ENCODE data around the gene CHRD. TPM values are rescaled to one million over a fixed set of nuclear protein-coding genes. Genes with fewer than 3 reads are reported as not detected.

CHRD gene
- total RNA-seq, 1 experiment from 2014 or later: 1.8 TPM

- no peaks in the 10 kb centered on the region for H3K79me1 ChIP-seq (ENCODE audit: insufficient read depth, low read depth, low read length, poor library complexity, severe bottlenecking)
- H4K91ac ChIP-seq (ENCODE audit: insufficient read length, low read depth, low read length): no peak overlapping the region
- no peak overlapping the region for H3K18ac ChIP-seq (ENCODE audit: insufficient read length, low read depth, low read length)
- H2BK120ac ChIP-seq (ENCODE audit: low read depth, low read length, poor library complexity, severe bottlenecking): no peak overlapping the region
- H2BK15ac ChIP-seq (ENCODE audit: low read depth, low read length): no peak overlapping the region
- no peak overlapping the region for H4K5ac ChIP-seq (ENCODE audit: insufficient read length, low read depth, low read length)
- no peak overlapping the region for H3K4me2 ChIP-seq (ENCODE audit: insufficient read depth, insufficient read length, low read length)
- no peak overlapping the region for H2AK5ac ChIP-seq (ENCODE audit: insufficient read length, low read length)
- H3K23ac ChIP-seq (ENCODE audit: insufficient read length, low read depth, low read length): no peak overlapping the region
- no peak overlapping the region for H2BK12ac ChIP-seq (ENCODE audit: insufficient read length, low read depth, low read length)
- H4K20me1 ChIP-seq (ENCODE audit: control insufficient read depth, insufficient read depth, insufficient read length): peaks cover 2% of the 10 kb centered on the region
- 0 out of 5 replicates have a peak overlapping the region, but pooled peaks of 1 of the 2 experiments have one; percentile 1 for H3K4me3 Mint-ChIP-seq
- H2AFZ ChIP-seq (ENCODE audit: low read length): no peak overlapping the region
- H3K27ac ChIP-seq (ENCODE audit: insufficient read length, low read depth, low read length): no peak overlapping the region
- WGBS (ENCODE audit: extremely low coverage, insufficient read length, low lambda C conversion rate): no CpG with 5 or more reads among the region's 12 CpGs
- H3K4ac ChIP-seq (ENCODE audit: low read depth, low read length): no peak overlapping the region
- peaks cover 45 to 52% of the 10 kb centered on the region in 2 experiments for H3K4me1 Mint-ChIP-seq
- H3K27me3 ChIP-seq (ENCODE audit: insufficient read depth, low read length): peaks cover 14% of the 10 kb centered on the region
- H3K9me3 ChIP-seq (ENCODE audit: control insufficient read depth, low read depth, low read length): no peaks in the 10 kb centered on the region
- no peak overlapping the region for H3K56ac ChIP-seq (ENCODE audit: insufficient read length, low read depth, low read length)
- H3T11ph ChIP-seq (ENCODE audit: low read length): no peak overlapping the region
- no peak for TF ChIP-seq CTCF (conservative IDR thresholded peaks at IDR 0.05)
- peaks cover 65% of the 10 kb centered on the region for H3K27me3 Mint-ChIP-seq (ENCODE audit: low read depth)
- H3K23me2 ChIP-seq (ENCODE audit: insufficient read length, low read depth, low read length, poor library complexity, severe bottlenecking): peaks cover 4% of the 10 kb centered on the region
- no peaks in the 10 kb centered on the region for H3K36me3 Mint-ChIP-seq (ENCODE audit: insufficient read depth in 1 of 3, low read depth in 3 of 3)
- H3K79me2 ChIP-seq (ENCODE audit: insufficient read depth, low read length): no peaks in the 10 kb centered on the region
- H2BK5ac ChIP-seq (ENCODE audit: insufficient read length, low read length): no peak overlapping the region
- H4K8ac ChIP-seq (replicated peaks; ENCODE audit: insufficient read length, low read depth, low read length): no peak overlapping the region
- H3K14ac ChIP-seq (ENCODE audit: insufficient read depth, low read length): no peak overlapping the region; the same call in 1 of the 2 replicates
- H3K4me1 ChIP-seq (ENCODE audit: insufficient read depth, low read length): peaks cover 9% of the 10 kb centered on the region; the same call in 1 of the 2 replicates
- H3K9me3 Mint-ChIP-seq: no peaks in the 10 kb centered on the region; a peak in 1 of 5 replicates
- H2BK20ac ChIP-seq (ENCODE audit: low read depth, low read length, poor library complexity, severe bottlenecking): no peak overlapping the region
- no peak overlapping the region; a peak in 1 of 7 replicates for H3K27ac Mint-ChIP-seq
- DNase-seq: no peak
- H3K9ac ChIP-seq (ENCODE audit: extremely low read depth, insufficient read length, low read length): no peak overlapping the region
Observed at GRCh38 chr3:184375747-184376461, 4.0 kb upstream of the CHRD start.
